Esophagus muscularis mucosa (tissue), 4 donors: ENCODE results near the gene TRAPPC12. TPM values are rescaled to one million over a fixed set of nuclear protein-coding genes. Genes with fewer than 3 reads are reported as not detected.
A peak's percentile ranks its signal among the peaks of the same experiment; 100 is the strongest.

Source experiments
- DNase-seq: peaks from one replicate; pipeline ENCODE4 v3.0.0-alpha.2; 2017; ENCODE audit errors: extremely low spot score
- H3K27ac ChIP-seq, 4 donors: fragments of 200-600 bp; sonication (generic); replicated peaks in 1 of 4; 1 replicate in 3 of 4; 2 replicates in 1 of 4; pipeline ENCODE4 v1.5.1; 2016 to 2019; ENCODE audit warnings: mild to moderate bottlenecking in 1 of 4
- H3K27me3 ChIP-seq, 4 donors: fragments of 200-600 bp; sonication (generic); one replicate each; pipeline versions ENCODE4 v1.5.1 to v1.6.0; 2016 to 2019
- H3K36me3 ChIP-seq, 4 donors: fragments of 200-600 bp; sonication (generic); one replicate each; pipeline ENCODE4 v1.5.1; 2016 to 2019
- H3K4me1 ChIP-seq, 4 donors: fragments of 200-600 bp; sonication (generic); one replicate each; pipeline ENCODE4 v1.5.1; 2016 to 2019
- H3K4me3 ChIP-seq, 4 donors: fragments of 200-600 bp; sonication (generic); 1 replicate in 2 of 4; 2 replicates in 2 of 4; pipeline ENCODE4 v1.5.1; 2016 to 2019; ENCODE audit warnings: mild to moderate bottlenecking in 4 of 4, moderate library complexity in 1 of 4
- H3K9me3 ChIP-seq, 4 donors: fragments of 200-600 bp; sonication (generic); 1 replicate in 3 of 4; 2 replicates in 1 of 4; pipeline ENCODE4 v1.5.1; 2016 to 2019
- EP300 ChIP-seq: sonication (generic); formaldehyde crosslinking; IDR thresholded peaks from one replicate; pipeline ENCODE4 v1.6.1; 2017; ENCODE audit warnings: antibody characterized with exemption
- POLR2A ChIP-seq: fragments of 450-650 bp; IDR thresholded peaks from one replicate; pipeline ENCODE4 v1.6.1; 2017; ENCODE audit warnings: antibody characterized with exemption, moderate library complexity, mild to moderate bottlenecking, low read depth
- POLR2AphosphoS5 ChIP-seq, 2 donors: sonication (generic); formaldehyde crosslinking; IDR thresholded peaks; one replicate each; pipeline ENCODE4 v1.6.1; 2017; ENCODE audit warnings: antibody characterized with exemption in 2 of 2
- WGBS: methylation state at CpG from one replicate; pipeline ENCODE4 v1.1.5; 2018; 5-methylcytosine and 5-hydroxymethylcytosine counted together
- intact Hi-C: fragments of 100-400 bp; cut with DNase I; formaldehyde crosslinking; loops from one replicate; pipeline ENCODE4 v1.15.1; 2023
- total RNA-seq, 4 donors: library from RNA; depleted of rRNA; stranded (reverse); fragments of >200 nt; gene quantifications; one replicate each; pipeline versions ENCODE4 v1.1.0 to v1.2.1, GENCODE V29; 2016
- TF ChIP-seq, protein P1 (sequence below), 3 experiments: fragments of 200-600 bp in 2 of 3; fragments of 450-650 bp in 1 of 3; sonication (generic) in 2 of 3; IDR thresholded peaks; one replicate each; pipeline ENCODE4 v1.5.1; 2017 to 2019; ENCODE audit warnings: antibody characterized with exemption in 3 of 3, mild to moderate bottlenecking in 2 of 3, moderate library complexity in 1 of 3

TRAPPC12 gene
- total RNA-seq, 4 donors from 2014 or later: 65.6 to 89.3 (median 72.6) TPM

DNA sequence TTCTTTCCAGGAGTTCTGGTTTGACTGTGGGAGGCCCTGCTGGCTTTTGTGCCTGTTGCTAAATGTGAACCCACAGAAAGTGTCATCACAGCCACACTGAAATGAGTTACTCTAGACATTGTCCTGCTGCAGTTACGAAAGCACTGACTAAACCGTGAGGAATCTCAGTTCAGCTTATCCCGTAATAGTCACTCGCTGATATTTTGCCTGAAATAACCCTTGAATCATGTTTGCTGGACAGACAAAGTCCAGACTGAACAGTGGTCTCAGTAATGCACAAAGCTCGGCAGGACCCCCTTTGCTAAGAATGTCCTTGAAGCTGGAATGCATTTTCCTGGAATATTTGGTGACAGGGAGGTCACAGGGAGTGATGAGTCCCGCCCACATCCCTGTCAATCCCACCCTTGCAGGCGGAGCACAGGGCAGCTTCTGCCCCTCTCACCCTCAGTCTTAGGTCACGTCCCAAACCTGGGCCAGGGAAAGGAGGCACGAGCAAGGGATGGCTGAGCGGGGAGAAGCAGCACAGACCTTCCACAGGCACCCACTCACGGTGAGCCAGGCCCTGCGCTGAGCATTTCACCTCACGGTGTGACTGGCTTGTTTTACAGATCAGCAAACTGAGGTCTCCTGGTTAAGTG lies 86.5 kb downstream of the TRAPPC12 start:
- Histone ChIP-seq H3K36me3 (peaks cover 21 to 73% (median 61%) of the 10 kb centered on the region in 4 donors), H3K27me3 (no peaks in the 10 kb centered on the region), H3K4me3 (no peak overlapping the region), H3K27ac (peak overlapping the region in 3 of 4 donors; percentile 1 to 36 (median 11)), H3K9me3 (no peaks in the 10 kb centered on the region), H3K4me1 (peaks cover 32 to 43% (median 35%) of the 10 kb centered on the region in 4 donors)
- intact Hi-C loops: loop anchor here (10.0 kb wide), 1 partner anchor 1611 kb away; no protein-coding TSS in a partner anchor
- no peak for DNase-seq
- TF ChIP-seq POLR2AphosphoS5 (IDR thresholded peaks at IDR 0.05) (no peak), EP300 (no peak), POLR2A (no peak)
- TF ChIP-seq, protein P1, sequence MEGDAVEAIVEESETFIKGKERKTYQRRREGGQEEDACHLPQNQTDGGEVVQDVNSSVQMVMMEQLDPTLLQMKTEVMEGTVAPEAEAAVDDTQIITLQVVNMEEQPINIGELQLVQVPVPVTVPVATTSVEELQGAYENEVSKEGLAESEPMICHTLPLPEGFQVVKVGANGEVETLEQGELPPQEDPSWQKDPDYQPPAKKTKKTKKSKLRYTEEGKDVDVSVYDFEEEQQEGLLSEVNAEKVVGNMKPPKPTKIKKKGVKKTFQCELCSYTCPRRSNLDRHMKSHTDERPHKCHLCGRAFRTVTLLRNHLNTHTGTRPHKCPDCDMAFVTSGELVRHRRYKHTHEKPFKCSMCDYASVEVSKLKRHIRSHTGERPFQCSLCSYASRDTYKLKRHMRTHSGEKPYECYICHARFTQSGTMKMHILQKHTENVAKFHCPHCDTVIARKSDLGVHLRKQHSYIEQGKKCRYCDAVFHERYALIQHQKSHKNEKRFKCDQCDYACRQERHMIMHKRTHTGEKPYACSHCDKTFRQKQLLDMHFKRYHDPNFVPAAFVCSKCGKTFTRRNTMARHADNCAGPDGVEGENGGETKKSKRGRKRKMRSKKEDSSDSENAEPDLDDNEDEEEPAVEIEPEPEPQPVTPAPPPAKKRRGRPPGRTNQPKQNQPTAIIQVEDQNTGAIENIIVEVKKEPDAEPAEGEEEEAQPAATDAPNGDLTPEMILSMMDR (IDR thresholded peaks at IDR 0.05): no peak
- 82% methylated on average over 13 of the region's 13 CpGs for WGBS

DNA sequence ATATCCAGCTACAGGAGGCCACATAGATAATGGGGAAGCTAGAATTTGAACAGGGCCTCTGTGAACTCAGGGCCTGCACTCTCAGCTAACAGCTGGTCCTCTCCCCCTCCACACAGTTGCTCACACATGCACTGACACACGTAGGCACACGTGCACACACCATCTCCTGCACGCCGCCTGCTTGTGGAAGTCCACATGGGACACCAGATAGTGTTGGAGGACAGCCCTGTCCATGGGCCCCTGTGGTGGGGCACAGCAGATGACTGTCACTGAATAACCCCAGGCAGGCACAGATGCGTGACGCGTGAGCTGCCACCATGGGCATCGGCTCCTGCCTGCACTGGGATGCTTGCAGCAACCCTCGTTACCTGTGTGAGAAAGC lies 87.0 kb downstream of the TRAPPC12 start:
- Histone ChIP-seq H3K27me3 (no peaks in the 10 kb centered on the region), H3K4me3 (no peak overlapping the region), H3K9me3 (no peaks in the 10 kb centered on the region), H3K36me3 (peaks cover 21 to 69% (median 56%) of the 10 kb centered on the region in 4 donors), H3K27ac (peak overlapping the region in 2 of 4 donors; percentile 1 to 36), H3K4me1 (peaks cover 33 to 46% (median 38%) of the 10 kb centered on the region in 4 donors)
- no peak for DNase-seq
- TF ChIP-seq, protein P1 (IDR thresholded peaks at IDR 0.05): no peak
- TF ChIP-seq POLR2AphosphoS5 (IDR thresholded peaks at IDR 0.05) (no peak), EP300 (no peak), POLR2A (no peak)
- intact Hi-C loops: loop anchor here (10.0 kb wide), 1 partner anchor 1612 kb away; no protein-coding TSS in a partner anchor
- 92% methylated on average over 8 of the region's 9 CpGs for WGBS

DNA sequence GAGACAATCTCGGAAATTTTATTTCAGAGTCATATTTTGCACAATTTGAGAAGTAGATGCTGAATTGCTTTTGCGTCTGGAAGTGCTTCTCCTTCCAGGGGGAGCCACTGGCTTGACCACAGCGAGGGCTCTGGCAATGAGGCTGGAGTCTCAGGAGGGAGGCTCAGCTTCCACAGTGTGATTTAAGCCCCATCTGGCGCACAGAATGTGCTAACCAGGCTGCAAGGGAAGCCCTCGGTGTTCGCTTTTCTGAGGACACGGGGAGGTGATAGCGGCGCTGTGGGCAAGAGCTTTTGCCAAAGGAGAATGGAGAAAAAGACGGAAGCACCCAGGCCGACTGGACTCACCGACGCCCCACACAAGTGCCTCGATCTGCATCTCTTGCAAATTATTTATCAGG lies 87.5 kb downstream of the TRAPPC12 start:
- peaks cover 33 to 46% (median 38%) of the 10 kb centered on the region in 4 donors for H3K4me1 ChIP-seq
- no peak overlapping the region for H3K4me3 ChIP-seq
- H3K27me3 ChIP-seq: no peaks in the 10 kb centered on the region
- H3K9me3 ChIP-seq: no peaks in the 10 kb centered on the region
- TF ChIP-seq POLR2A (no peak), POLR2AphosphoS5 (IDR thresholded peaks at IDR 0.05) (no peak), EP300 (no peak)
- TF ChIP-seq, protein P1 (IDR thresholded peaks at IDR 0.05): no peak
- H3K27ac ChIP-seq: no peak overlapping the region
- no peak for DNase-seq
- intact Hi-C loops: loop anchor here (10.0 kb wide), 1 partner anchor 1612 kb away; no protein-coding TSS in a partner anchor
- 90% methylated on average over 14 of the region's 14 CpGs for WGBS
- H3K36me3 ChIP-seq: peaks cover 21 to 69% (median 56%) of the 10 kb centered on the region in 4 donors

DNA sequence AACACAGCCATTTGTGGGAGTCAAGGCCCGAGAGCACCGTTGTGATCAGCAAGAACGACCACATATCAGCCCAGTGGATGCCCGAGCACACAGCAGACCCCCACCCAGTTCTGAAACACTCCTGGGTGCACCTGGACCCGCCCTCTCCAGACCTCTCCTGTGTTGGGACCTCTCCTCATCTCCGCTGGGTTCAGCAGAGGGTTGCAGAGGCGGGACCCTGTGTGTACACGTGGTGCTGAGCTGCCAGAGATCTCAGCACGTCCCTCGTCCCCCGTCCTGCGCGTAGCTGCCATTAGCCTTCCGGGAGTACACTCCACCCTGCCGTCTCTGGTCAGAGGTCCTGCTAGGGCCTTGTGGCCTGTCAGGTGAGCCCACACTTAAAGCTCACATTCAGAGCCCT lies 88.2 kb downstream of the TRAPPC12 start:
- Histone ChIP-seq H3K27me3 (no peaks in the 10 kb centered on the region), H3K36me3 (peaks cover 21 to 75% (median 62%) of the 10 kb centered on the region in 4 donors), H3K27ac (peak overlapping the region in 3 of 4 donors; percentile 84 to 88 (median 84)), H3K4me1 (peaks cover 32 to 47% (median 39%) of the 10 kb centered on the region in 4 donors), H3K4me3 (no peak overlapping the region), H3K9me3 (no peaks in the 10 kb centered on the region)
- TF ChIP-seq POLR2AphosphoS5 (IDR thresholded peaks at IDR 0.05) (no peak), EP300 (no peak), POLR2A (no peak)
- TF ChIP-seq, protein P1 (IDR thresholded peaks at IDR 0.05): no peak
- intact Hi-C loops: loop anchor here (10.0 kb wide), 1 partner anchor 1613 kb away; no protein-coding TSS in a partner anchor
- no peak for DNase-seq
- WGBS: 91% methylated on average over 11 of the region's 15 CpGs
